HG03025 (cell line): ENCODE measurements around the gene LACTB.
"Not testable (repeated sequence)": the region's sequence is repeated elsewhere in the genome, so short reads cannot be mapped to it uniquely, and the experiment has no call there.

Source experiments
- ATAC-seq: cut with Tn5 transposase; IDR thresholded peaks from one replicate; pipeline ENCODE4 v1.9.1; 2021; ENCODE audit warnings: mild to moderate bottlenecking, moderate library complexity; ENCODE audit not compliant: unreplicated experiment, low FRiP score

The LACTB gene

GRCh38 chr15:63088533-63089245 lies 33.0 kb upstream of the LACTB start:
- ATAC-seq, result no peak

DNA sequence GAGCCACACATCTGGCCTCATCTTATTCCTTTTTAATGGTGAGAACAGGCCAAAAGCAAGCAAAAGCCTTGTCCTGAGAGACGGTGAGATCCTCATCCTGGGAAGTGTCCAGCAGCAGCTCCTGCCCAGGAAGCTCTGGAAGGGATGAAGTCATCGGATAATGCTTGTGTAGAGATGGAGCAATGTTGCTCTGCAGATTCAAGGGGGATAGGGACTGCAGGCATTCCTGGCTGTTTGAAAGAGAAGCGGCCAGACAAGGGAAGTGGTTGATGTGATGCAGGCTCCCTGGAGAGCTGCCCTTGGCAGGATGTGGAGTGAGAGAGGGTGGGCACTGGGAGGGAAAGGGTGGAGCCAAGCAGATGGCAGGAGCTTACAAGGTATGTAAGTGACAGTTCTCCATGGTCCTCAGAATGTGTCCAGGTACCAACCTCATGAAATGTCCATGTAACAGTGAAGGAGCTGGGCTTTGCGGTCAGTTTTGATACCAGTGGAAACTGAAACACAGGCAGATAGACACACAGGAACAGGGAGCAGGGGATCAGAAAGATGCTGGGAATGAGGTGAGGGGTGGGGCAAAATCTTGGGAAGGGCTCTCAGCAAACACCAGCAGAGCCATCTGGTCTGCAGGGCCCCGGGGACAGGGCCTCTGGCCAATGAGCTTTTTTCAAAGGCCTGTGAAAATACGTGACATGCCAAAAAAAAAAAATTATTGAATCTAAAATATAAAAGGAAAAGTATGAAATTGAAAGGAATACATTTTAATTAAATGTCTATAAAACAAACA lies 32.2 kb upstream of the LACTB start:
- no peak for ATAC-seq

GRCh38 chr15:63090472-63090871 lies 31.2 kb upstream of the LACTB start:
- ATAC-seq, result no peak

DNA sequence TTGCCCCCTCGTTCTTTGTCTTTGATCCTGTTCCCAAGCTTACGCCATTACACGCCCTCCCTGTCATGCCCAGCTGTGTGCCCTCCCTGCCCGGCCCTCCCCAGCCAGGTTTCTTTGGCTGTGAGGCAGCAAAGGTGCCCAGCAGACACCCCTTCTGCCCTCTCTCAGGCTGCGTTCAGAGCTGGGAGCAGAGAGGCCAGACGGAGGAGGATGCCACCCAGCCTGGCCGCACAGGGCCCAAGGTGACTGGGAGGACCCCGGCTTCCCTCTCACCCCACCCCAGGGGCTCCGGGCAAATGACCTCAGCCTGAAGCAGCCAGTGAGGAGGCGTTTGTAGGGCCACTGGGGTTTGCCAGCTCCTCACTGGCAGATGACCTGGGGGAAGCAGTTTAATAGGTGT lies 30.8 kb upstream of the LACTB start:
- ATAC-seq, result no peak

DNA sequence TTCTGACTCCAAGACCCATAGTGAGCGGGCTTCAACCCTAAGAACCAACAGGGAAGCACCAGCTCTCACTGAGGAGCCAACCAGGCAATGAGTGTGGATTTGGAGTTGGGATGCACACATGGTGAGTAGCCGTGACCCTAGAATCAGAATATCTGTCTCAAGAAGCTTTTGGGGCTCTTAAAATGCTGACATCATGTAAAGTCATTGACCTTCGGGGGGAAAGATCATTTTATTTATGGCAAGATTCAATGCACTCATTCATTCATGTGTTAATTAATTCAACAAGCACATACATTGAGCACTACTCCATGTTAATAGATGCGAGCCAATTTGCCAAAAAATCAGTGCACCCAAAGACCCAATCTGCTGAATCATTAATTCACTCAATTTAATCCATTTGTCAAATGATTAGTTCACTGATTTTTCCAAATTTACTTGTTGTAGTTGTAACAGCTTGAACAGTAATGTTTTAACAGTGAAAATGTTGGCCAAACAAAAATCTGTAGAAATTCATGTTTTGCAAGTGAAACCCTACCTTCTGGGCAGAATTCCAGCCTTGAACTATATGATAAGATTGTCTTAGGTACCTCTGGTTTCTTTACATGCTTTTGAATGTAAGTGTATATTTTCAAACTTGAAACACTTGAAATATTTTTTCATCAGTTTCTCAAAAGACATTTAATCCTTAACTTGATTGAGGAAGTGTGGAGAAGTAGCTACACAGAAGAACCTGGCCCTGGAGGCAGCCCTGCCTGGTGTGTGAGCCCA lies 29.8 kb upstream of the LACTB start:
- no peak for ATAC-seq

- no peak for ATAC-seq
Observed at GRCh38 chr15:63093486-63094205, 28.0 kb upstream of the LACTB start.

DNA sequence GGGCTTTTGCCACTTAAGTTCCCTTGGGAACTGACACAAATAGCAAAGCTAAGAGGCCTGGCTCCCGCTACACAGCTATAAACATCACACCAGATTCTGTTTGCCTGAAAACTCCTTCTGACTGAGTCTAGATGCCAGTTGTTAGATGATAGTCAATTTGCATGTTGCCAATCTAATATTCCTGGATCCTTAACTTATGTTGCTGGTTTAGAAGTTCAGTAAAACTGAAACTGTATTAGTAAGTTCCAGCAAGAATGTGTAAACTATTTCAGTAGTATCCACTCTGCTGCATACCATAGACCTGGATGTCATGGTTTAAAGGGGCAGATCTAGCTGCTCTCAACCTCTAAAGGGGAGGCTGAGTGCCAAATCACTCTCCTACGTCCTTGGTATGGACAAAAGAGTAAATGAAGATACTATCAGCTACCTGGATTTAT lies 27.1 kb upstream of the LACTB start:
- no peak for ATAC-seq

DNA sequence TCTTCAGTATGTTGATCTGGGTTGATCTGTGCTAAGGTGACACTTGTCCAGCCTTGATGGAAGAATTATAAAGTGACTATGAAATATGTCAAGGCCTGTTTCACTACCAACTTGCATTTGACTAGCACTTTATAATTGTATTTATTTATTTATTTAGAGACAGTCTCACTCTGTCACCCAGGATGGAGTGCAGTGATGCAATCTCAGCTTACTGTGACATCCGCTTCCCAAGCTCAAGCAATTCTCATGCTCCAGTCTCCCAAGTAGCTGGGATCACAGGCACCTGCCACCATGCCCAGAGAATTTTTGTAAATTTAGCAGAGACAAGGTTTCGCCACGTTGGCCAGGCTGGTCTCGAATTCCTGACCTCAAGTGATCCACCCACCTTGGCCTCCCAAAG lies 25.5 kb upstream of the LACTB start:
- no peak for ATAC-seq

- not testable (repeated sequence) for ATAC-seq
Observed at GRCh38 chr15:63098901-63099300, 22.8 kb upstream of the LACTB start.

- not testable (repeated sequence) for ATAC-seq
Observed at GRCh38 chr15:63099581-63099980, 22.1 kb upstream of the LACTB start.

DNA sequence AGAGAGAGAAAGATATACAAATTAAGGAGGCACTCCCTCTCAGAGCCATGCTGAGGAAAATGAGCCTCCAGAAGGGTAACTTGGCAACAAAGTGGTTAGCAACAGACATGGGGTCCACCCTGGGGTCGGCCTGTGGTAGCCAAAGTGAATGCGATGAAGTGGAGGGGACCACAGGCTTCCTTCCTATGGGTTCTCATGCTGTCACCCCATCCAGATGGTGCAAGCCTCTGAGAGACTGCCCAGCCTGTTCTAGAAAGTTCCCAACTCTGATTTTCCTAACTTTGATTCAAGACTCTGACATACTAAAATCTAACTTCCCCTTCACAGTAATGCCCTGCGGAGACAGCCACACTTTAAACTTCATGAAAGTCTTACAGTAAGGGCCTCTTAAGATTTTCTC lies 18.2 kb upstream of the LACTB start:
- ATAC-seq, result no peak

- no peak for ATAC-seq
Observed at GRCh38 chr15:63104727-63105126, 16.9 kb upstream of the LACTB start.

DNA sequence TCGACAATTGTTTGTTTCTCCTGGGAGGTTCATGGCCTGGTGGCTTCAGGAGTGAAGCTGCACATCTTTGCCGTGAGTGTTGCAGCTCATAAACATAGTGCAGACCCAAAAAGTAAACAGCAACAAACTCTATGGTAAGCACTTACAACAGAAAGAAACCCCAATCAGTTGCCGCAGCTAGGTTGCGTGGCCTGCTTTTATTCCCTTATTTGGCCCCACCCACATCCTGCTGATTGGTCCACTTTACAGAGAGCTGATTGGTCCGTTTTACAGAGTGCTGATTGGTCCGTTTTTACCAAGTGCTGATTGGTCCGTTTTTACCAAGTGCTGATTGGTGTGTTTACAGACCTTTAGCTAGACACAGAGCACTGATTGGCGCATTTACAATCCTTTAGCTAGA lies 16.3 kb upstream of the LACTB start:
- not testable (repeated sequence) for ATAC-seq

DNA sequence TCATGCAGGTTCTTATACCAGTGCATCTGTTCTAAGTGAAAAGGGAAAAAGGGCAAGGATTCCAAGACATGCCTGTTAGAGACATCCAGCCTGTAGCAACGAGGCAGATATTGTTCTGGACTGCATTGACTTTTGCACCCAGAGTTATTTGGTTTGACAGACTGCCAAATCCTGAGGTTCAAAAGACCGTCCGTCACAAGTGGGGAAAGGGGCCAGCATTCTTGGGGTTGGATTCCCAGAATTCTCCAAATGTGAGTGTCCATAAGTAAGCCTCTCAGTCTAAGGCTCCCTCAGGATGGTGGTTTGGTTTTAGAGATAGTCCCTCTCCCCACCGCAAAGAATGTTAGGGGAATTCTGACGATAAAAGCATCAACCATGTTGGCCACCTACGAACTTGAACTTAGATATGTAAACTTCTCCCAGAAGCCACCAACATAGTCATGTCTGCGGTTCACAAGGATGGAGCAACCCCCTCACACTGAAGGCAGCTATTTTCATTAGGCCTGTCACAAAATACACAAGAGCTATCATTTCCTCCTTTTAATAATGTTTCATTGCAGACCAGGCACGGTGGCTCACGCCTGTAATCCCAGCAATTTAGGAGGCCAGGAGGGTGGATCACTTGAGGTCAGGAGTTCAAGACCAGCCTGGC lies 13.6 kb upstream of the LACTB start:
- no peak for ATAC-seq

DNA sequence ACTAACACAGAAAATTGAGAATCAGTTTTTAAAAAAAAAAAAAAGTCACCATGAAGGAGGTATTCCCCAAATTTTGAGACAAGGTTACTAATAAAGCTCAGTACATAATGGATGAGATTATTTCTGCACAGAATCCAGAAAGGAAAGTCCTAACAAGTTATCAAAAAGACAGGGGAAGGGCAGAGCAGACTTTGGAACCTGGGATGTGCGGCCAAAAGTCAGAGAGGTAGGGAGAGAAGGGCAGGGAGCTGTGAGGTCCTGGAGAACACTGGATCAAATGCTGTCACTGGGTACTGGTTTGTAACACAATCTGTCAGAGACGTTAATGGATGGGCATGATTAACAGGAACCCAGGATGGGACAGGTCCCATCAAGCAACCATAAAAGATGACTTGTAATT lies 12.2 kb upstream of the LACTB start:
- ATAC-seq, result no peak

- no peak for ATAC-seq
Observed at GRCh38 chr15:63109920-63110319, 11.7 kb upstream of the LACTB start.

DNA sequence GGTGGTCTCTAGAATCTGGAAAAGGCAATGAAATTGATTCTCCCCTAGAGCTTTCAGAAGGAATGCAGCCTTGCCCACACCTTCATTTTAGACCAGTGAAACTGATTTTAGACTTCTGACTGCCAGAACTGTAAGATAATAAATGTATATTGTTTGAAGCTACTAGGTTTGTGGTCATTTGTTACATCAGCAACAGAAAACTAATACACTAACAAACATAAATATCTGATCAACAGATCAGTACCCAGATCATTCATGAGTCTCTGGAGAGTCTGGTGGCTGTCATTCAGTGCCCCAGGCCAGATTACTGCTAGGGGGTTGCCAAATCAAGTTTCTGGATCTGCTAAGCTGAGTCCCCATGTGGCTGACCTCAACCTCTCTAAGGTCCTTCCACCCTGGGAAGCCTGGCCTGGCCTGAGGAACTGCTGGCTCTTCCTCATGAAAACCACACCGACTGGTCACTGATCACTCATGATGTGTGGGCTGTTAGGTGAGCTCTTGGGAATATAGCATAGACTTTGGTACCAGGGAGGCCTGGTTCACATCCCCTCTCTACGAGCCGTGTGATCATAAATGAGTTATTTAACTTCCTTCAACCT lies 11.1 kb upstream of the LACTB start:
- ATAC-seq, result no peak

GRCh38 chr15:63111481-63111880 lies 10.2 kb upstream of the LACTB start:
- ATAC-seq, result no peak

DNA sequence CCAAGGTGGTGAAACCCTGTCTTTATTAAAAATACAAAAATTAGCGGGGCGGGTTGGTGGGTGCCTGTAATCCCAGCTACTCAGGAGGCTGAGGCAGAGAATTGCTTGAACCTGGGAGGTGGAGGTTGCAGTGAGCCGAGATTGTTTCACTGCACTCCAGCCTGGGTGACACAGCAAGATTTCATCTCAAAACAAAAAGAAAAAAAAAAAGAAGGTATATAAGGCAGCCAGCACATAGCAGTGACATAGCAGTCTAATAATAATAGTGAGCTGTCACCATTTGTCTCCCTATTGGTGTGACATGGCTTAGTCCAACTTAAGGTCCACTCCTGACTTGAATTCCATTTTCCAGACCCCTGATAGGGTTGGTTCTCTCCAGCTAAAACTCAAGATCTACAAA lies 8.8 kb upstream of the LACTB start:
- ATAC-seq, result no peak

GRCh38 chr15:63114465-63114864 lies 7.2 kb upstream of the LACTB start:
- ATAC-seq, result no peak
